Psoas muscle (tissue), 8 donors: ENCODE data around the gene ISL1. TPM values are rescaled to one million over a fixed set of nuclear protein-coding genes. Genes with fewer than 3 reads are reported as not detected.

ENCODE experiments used
- ATAC-seq, 4 donors: fragments of 200-7000 bp; cut with Tn5 transposase; one replicate each; pipeline ENCODE4 v1.9.1; 2020; ENCODE audit warnings: moderate library complexity in 3 of 4, mild to moderate bottlenecking in 2 of 4
- DNase-seq, 2 donors: peaks; one replicate each; pipeline ENCODE4 v3.0.0-alpha.2; 2020
- H3K27ac ChIP-seq: fragments of 200-600 bp; one replicate; pipeline ENCODE4 v1.8.0; 2022
- H3K27me3 ChIP-seq, 3 donors: fragments of 200-600 bp in 1 of 3; one replicate each; pipeline versions ENCODE4 v1.6.1 to v1.8.0; 2013 to 2022; ENCODE audit warnings: low read length in 2 of 3, mild to moderate bottlenecking in 2 of 3, moderate library complexity in 1 of 3; ENCODE audit not compliant: insufficient read depth in 3 of 3
- H3K36me3 ChIP-seq, 2 donors: fragments of 200-600 bp in 1 of 2; one replicate each; pipeline versions ENCODE4 v1.6.1 to v1.8.0; 2013 to 2022; ENCODE audit warnings: low read depth in 1 of 2, mild to moderate bottlenecking in 1 of 2, moderate library complexity in 1 of 2; ENCODE audit not compliant: insufficient read depth in 1 of 2
- H3K4me1 ChIP-seq: fragments of 200-600 bp; one replicate; pipeline ENCODE4 v1.8.0; 2022
- H3K4me3 ChIP-seq: fragments of 200-600 bp; one replicate; pipeline ENCODE4 v1.8.0; 2022; ENCODE audit warnings: mild to moderate bottlenecking
- H3K9me3 ChIP-seq: fragments of 200-600 bp; one replicate; pipeline ENCODE4 v1.8.0; 2022
- CTCF ChIP-seq: fragments of 200-600 bp; IDR thresholded peaks from one replicate; pipeline ENCODE4 v1.8.0; 2022; ENCODE audit warnings: antibody characterized with exemption
- WGBS, 3 donors: extraction: QIAGEN DNeasy Blood & Tissue Kit; methylation state at CpG; one replicate each; pipeline versions ENCODE4 v1.1.6 to v1.1.7; 2013; 5-methylcytosine and 5-hydroxymethylcytosine counted together
- intact Hi-C, 2 donors: fragments of 100-400 bp; cut with DNase I; formaldehyde crosslinking; loops; one replicate each; pipeline versions ENCODE4 v1.11.0 to v1.14.2; 2022
- long read RNA-seq, 2 donors: library from polyadenylated mRNA; unstranded; transcript quantifications; one replicate each; pipeline ENCODE4 v2.0.0, GENCODE V29; 2021
- polyA plus RNA-seq, 3 donors: library from polyadenylated mRNA; stranded (reverse); fragments of 200-250 nt; gene quantifications; one replicate each; pipeline ENCODE4 v1.2.3, GENCODE V29; 2013
- total RNA-seq, 4 donors: library from RNA; stranded (reverse); fragmentation: NEBNext Ultra II Directional in 2 of 4; extraction: Animal tissue kit (Norgen Biotek cat#: 25700) in 2 of 4; gene quantifications; one replicate each; pipeline versions ENCODE4 v1.2.1 to v1.2.4, GENCODE V29; 2021 to 2023
- donor health status: healthy with polysubstance abuse.
- donor health status: DM: no; HTN: no; CAD: no; lungs with moderate emphysema.
- donor health status: Bipolar disorder and iron deficiency.
- donor health status: healthy.
- donor health status: DM: yes; HTN: yes; CAD: no.
- donor health status: DM: no; HTN: no; CAD: no.
- donor health status: DM: no; HTN: no; CAD: no.
- donor health status: DM: yes; HTN: yes; CAD: no.

The ISL1 gene
- not detected for total RNA-seq
- polyA plus RNA-seq = under 1 TPM; 0.01 to 0.07 (median 0.03) TPM
- long read RNA-seq, donor 1 = 0 reads
- long read RNA-seq, donor 2 = 0 reads

DNA sequence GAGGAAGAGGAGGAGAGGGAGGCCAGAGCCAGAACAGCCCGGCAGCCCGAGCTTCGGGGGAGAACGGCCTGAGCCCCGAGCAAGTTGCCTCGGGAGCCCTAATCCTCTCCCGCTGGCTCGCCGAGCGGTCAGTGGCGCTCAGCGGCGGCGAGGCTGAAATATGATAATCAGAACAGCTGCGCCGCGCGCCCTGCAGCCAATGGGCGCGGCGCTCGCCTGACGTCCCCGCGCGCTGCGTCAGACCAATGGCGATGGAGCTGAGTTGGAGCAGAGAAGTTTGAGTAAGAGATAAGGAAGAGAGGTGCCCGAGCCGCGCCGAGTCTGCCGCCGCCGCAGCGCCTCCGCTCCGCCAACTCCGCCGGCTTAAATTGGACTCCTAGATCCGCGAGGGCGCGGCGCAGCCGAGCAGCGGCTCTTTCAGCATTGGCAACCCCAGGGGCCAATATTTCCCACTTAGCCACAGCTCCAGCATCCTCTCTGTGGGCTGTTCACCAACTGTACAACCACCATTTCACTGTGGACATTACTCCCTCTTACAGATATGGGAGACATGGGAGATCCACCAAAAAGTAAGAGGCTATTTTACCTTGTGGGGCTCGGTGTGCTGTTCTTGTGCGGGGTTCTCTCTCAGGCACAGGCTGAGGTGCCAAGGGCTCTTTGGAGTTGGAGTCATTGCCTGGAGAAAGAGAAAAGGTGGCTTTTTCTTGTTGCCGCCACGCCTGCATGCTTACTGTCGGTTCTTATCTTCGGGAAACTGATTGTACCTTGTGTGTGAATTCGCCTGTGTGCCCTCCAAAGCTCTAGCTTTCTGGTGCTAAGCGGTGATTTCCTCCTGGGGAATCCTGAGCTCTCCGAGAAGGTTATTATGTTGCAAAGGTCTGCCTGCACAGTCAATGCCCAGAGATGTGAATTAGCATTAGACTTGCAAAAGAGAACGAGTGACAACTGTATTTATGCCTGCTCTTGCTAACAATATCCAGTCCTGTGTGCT, at the start of gene ISL1:
TSS of gene ISL1 (plus strand) at position 318 of the 991 bp plus-strand sequence. CDS start at position 542, 224 bp downstream.
- ATAC-seq (peak; percentile 70 to 94 (median 86)), DNase-seq (peak; percentile 67 to 74)
- H3K9me3 ChIP-seq = no peaks in the 10 kb centered on the region
- H3K27me3 ChIP-seq = peaks cover 10 to 87% (median 24%) of the 10 kb centered on the region in 3 donors
- TF ChIP-seq CTCF = no peak
- no peaks in the 10 kb centered on the region for H3K36me3 ChIP-seq
- H3K4me3 ChIP-seq = peak within 1 kb of the TSS; percentile 59
- peaks cover 3% of the 10 kb centered on the region for H3K4me1 ChIP-seq
- peak within 1 kb of the TSS; percentile 41 for H3K27ac ChIP-seq
- WGBS, 3 donors = 0 to 2% (median 1%) methylated on average over 51 to 57 of the region's 57 CpGs
- intact Hi-C loops = loop anchor here in 1 of 2 donors (5.0 kb wide), 1 partner anchor 416 kb away; no protein-coding TSS in a partner anchor

DNA sequence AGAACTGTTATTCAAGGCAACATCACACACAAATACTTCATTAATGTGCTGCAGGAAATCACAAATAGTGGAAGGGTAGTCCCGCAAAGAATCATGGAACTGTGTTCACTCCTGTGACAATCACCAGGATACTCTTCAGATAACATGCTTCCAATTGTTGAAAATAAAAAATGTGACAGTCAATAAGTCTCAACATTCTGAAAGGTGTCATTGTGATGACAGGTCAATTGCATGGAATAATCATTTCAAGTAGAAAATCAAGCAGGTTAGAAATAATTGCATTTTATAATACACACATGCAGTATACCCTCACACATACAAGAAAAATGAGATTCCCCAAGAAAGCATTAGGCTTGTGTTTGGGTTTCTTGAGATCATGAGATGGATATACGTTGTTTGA, 46.4 kb upstream of the ISL1 start:
- TF ChIP-seq CTCF = no peak
- no peak overlapping the region for H3K4me3 ChIP-seq
- no peaks in the 10 kb centered on the region for H3K9me3 ChIP-seq
- no peak for ATAC-seq
- intact Hi-C loops = no loop called here
- H3K27ac ChIP-seq = no peak overlapping the region
- H3K36me3 ChIP-seq = no peaks in the 10 kb centered on the region
- 65 to 92% (median 90%) methylated on average over 2 of the region's 2 CpGs for WGBS, 3 donors
- H3K27me3 ChIP-seq = no peaks in the 10 kb centered on the region
- DNase-seq = no peak
- no peaks in the 10 kb centered on the region for H3K4me1 ChIP-seq

GRCh38 chr5:51345106-51345505, 38.1 kb upstream of the ISL1 start:
- no peaks in the 10 kb centered on the region for H3K27me3 ChIP-seq
- H3K4me3 ChIP-seq = no peak overlapping the region
- no peaks in the 10 kb centered on the region for H3K36me3 ChIP-seq
- ATAC-seq = no peak
- no peaks in the 10 kb centered on the region for H3K4me1 ChIP-seq
- DNase-seq = no peak
- WGBS, 3 donors = 70 to 83% (median 74%) methylated on average over 2 of the region's 2 CpGs
- H3K27ac ChIP-seq = no peak overlapping the region
- intact Hi-C loops = no loop called here
- no peak for TF ChIP-seq CTCF
- H3K9me3 ChIP-seq = no peaks in the 10 kb centered on the region

- Histone ChIP-seq H3K4me3 (no peak overlapping the region), H3K9me3 (no peaks in the 10 kb centered on the region), H3K36me3 (no peaks in the 10 kb centered on the region), H3K27ac (no peak overlapping the region), H3K4me1 (no peaks in the 10 kb centered on the region), H3K27me3 (no peaks in the 10 kb centered on the region)
- intact Hi-C loops = no loop called here
- DNase-seq = no peak
- no peak for TF ChIP-seq CTCF
- no peak for ATAC-seq
- WGBS, 3 donors = 56 to 74% (median 66%) methylated on average over 1 of the region's 1 CpG
Observed at GRCh38 chr5:51347157-51347556, 36.1 kb upstream of the ISL1 start.
